H1 (cell line): Measurements from ENCODE around the gene CDYL. TPM values are rescaled to one million over a fixed set of nuclear protein-coding genes. Genes with fewer than 3 reads are reported as not detected.

Experiments used
- CTCF ChIA-PET: fragments of 300-600 bp; sonication (Branson Sonifier 250); formaldehyde crosslinking; loops from one replicate; lab custom pipeline; 2021; ENCODE audit not compliant: partially characterized antibody; lab: Charles Lee
- POLR2A ChIA-PET: fragments of 300-600 bp; sonication (Branson Sonifier 250); formaldehyde crosslinking; loops from one replicate; lab custom pipeline; 2021; ENCODE audit warnings: inconsistent platforms; ENCODE audit not compliant: partially characterized antibody; lab: Charles Lee
- DNase-seq, 2 experiments: peaks; one replicate each; pipeline versions ENCODE4 v3.0.0 to v3.0.0-alpha.2; 2010 to 2022; ENCODE audit warnings: low spot score in 2 of 2, low read depth in 1 of 2, mixed read lengths in 1 of 2
- FAIRE-seq: peaks from 2 replicates; lab custom pipeline; 2011; peaks lifted over from hg19 to GRCh38; lab: Jason Lieb, UNC
- H2AFZ ChIP-seq: 2 replicates; pipeline ENCODE4 v1.8.1; 2012; ENCODE audit warnings: low read length, inconsistent platforms
- H2AK5ac ChIP-seq: 2 replicates; pipeline ENCODE4 v1.6.1; 2013; ENCODE audit warnings: low read depth, low read length
- H2BK120ac ChIP-seq: replicated peaks from 2 replicates; pipeline ENCODE3; 2013; ENCODE audit warnings: low read depth, low read length, inconsistent platforms
- H2BK12ac ChIP-seq: 2 replicates; pipeline ENCODE4 v1.6.1; 2013; ENCODE audit warnings: low read depth, low read length
- H2BK15ac ChIP-seq: 2 replicates; pipeline ENCODE4 v1.6.1; 2013; ENCODE audit warnings: low read length
- H2BK20ac ChIP-seq: 2 replicates; pipeline ENCODE4 v1.6.1; 2013; ENCODE audit warnings: low read length
- H2BK5ac ChIP-seq: 2 replicates; pipeline ENCODE4 v1.6.1; 2013; ENCODE audit warnings: low read depth, low read length
- H3K14ac ChIP-seq: 2 replicates; pipeline ENCODE4 v1.6.1; 2013; ENCODE audit warnings: inconsistent platforms; ENCODE audit not compliant: insufficient read length
- H3K18ac ChIP-seq: 2 replicates; pipeline ENCODE4 v1.6.1; 2013; ENCODE audit warnings: low read length; ENCODE audit errors: extremely low read depth
- H3K23ac ChIP-seq: 2 replicates; pipeline ENCODE4 v1.6.1; 2013; ENCODE audit warnings: inconsistent platforms; ENCODE audit not compliant: insufficient read length
- H3K23me2 ChIP-seq: 2 replicates; pipeline ENCODE4 v1.6.1; 2013; ENCODE audit warnings: low read depth, low read length
- H3K27ac ChIP-seq: 2 replicates; pipeline ENCODE4 v1.6.1; 2011; ENCODE audit warnings: low read depth, low read length, inconsistent platforms
- H3K27me3 ChIP-seq, 4 experiments: replicated peaks in 1 of 4; 1 replicate in 1 of 4; 2 replicates in 3 of 4; pipeline versions ENCODE4 v1.6.1 to v1.8.1; 2011 to 2013; ENCODE audit warnings: low read length in 3 of 4, mild to moderate bottlenecking in 3 of 4, inconsistent platforms in 2 of 4, mixed read lengths in 2 of 4, moderate library complexity in 1 of 4; ENCODE audit not compliant: control insufficient read depth in 3 of 4, insufficient read depth in 3 of 4; ENCODE audit errors: extremely low read depth in 1 of 4
- H3K36me3 ChIP-seq, 4 experiments: 2 replicates each; pipeline versions ENCODE4 v1.6.1 to v1.8.1; 2011 to 2013; ENCODE audit warnings: mild to moderate bottlenecking in 4 of 4, low read length in 3 of 4, moderate library complexity in 2 of 4, control low read depth in 1 of 4, inconsistent platforms in 1 of 4; ENCODE audit not compliant: insufficient read depth in 4 of 4, control insufficient read depth in 2 of 4
- H3K4ac ChIP-seq: replicated peaks from 2 replicates; pipeline ENCODE3; 2013; ENCODE audit warnings: low read length, low read depth, mixed read lengths, inconsistent platforms; ENCODE audit not compliant: insufficient read length
- H3K4me1 ChIP-seq, 4 experiments: replicated peaks in 1 of 4; 1 replicate in 1 of 4; 2 replicates in 3 of 4; pipeline versions ENCODE4 v1.6.1 to v1.8.1; 2011 to 2013; ENCODE audit warnings: low read length in 3 of 4, inconsistent platforms in 2 of 4, mixed read lengths in 1 of 4; ENCODE audit not compliant: insufficient read depth in 4 of 4, control insufficient read depth in 3 of 4
- H3K4me2 ChIP-seq, 2 experiments: 2 replicates each; pipeline versions ENCODE4 v1.6.1 to v1.8.1; 2011 to 2013; ENCODE audit warnings: low read depth in 2 of 2, low read length in 2 of 2, control low read depth in 1 of 2, inconsistent platforms in 1 of 2, mild to moderate bottlenecking in 1 of 2; ENCODE audit not compliant: insufficient read depth in 1 of 2
- H3K4me3 ChIP-seq, 4 experiments: fragments of 200-600, 300-600 bp in 1 of 4; sonication (generic), shearing (Covaris generic), sonication (Bioruptor Twin) in 1 of 4; 2 replicates each; pipeline versions ENCODE4 v1.5.1 to v1.8.1; 2011 to 2016; ENCODE audit warnings: low read length in 4 of 4, low read depth in 3 of 4, control low read depth in 2 of 4, inconsistent platforms in 2 of 4, mild to moderate bottlenecking in 2 of 4, mixed read lengths in 1 of 4, moderate library complexity in 1 of 4; ENCODE audit not compliant: insufficient read depth in 2 of 4; ENCODE audit errors: extremely low read depth in 1 of 4
- H3K56ac ChIP-seq: replicated peaks from 2 replicates; pipeline ENCODE3; 2013; ENCODE audit warnings: low read depth, mild to moderate bottlenecking, mixed read lengths, low read length, inconsistent platforms; ENCODE audit not compliant: insufficient read length
- H3K79me1 ChIP-seq: 2 replicates; pipeline ENCODE4 v1.6.1; 2013; ENCODE audit warnings: low read depth, low read length, control low read depth
- H3K79me2 ChIP-seq, 2 experiments: 2 replicates each; pipeline versions ENCODE4 v1.6.1 to v1.8.1; 2012 to 2013; ENCODE audit warnings: low read length in 2 of 2, mild to moderate bottlenecking in 2 of 2, inconsistent platforms in 1 of 2; ENCODE audit not compliant: insufficient read depth in 2 of 2, control insufficient read depth in 1 of 2
- H3K9ac ChIP-seq, 4 experiments: replicated peaks in 1 of 4; 1 replicate in 1 of 4; 2 replicates in 3 of 4; pipeline versions ENCODE4 v1.6.1 to v1.8.1; 2011 to 2013; ENCODE audit warnings: low read depth in 3 of 4, low read length in 3 of 4, control low read depth in 2 of 4, mild to moderate bottlenecking in 2 of 4, moderate library complexity in 2 of 4, inconsistent platforms in 1 of 4; ENCODE audit errors: extremely low read depth in 1 of 4
- H3K9me3 ChIP-seq, 2 experiments: 2 replicates each; pipeline versions ENCODE4 v1.6.1 to v1.8.1; 2012 to 2013; ENCODE audit warnings: mild to moderate bottlenecking in 2 of 2, moderate library complexity in 2 of 2, control low read depth in 1 of 2, inconsistent platforms in 1 of 2, low read depth in 1 of 2, low read length in 1 of 2, mixed read lengths in 1 of 2; ENCODE audit not compliant: insufficient read depth in 2 of 2
- H4K20me1 ChIP-seq, 2 experiments: replicated peaks in 1 of 2; 2 replicates each; pipeline versions ENCODE3 to v1.8.1; 2011 to 2013; ENCODE audit warnings: inconsistent platforms in 2 of 2, low read length in 2 of 2, mild to moderate bottlenecking in 1 of 2; ENCODE audit not compliant: insufficient read depth in 2 of 2, control insufficient read depth in 1 of 2
- H4K5ac ChIP-seq: 2 replicates; pipeline ENCODE4 v1.6.1; 2013; ENCODE audit warnings: low read length, low read depth, mixed read lengths, inconsistent platforms; ENCODE audit not compliant: insufficient read length
- H4K8ac ChIP-seq: 2 replicates; pipeline ENCODE4 v1.8.0; 2013; ENCODE audit warnings: mild to moderate bottlenecking, moderate library complexity, low read length, inconsistent platforms; ENCODE audit not compliant: insufficient read depth; ENCODE audit errors: extremely low read depth
- H4K91ac ChIP-seq: replicated peaks from 2 replicates; pipeline ENCODE3; 2013; ENCODE audit warnings: low read length, mixed read lengths, inconsistent platforms; ENCODE audit not compliant: insufficient read length
- BACH1 ChIP-seq: IDR thresholded peaks from 2 replicates; pipeline ENCODE4 v1.6.1; 2012; ENCODE audit warnings: low read length, improper control_type of control experiment
- CEBPB ChIP-seq: IDR thresholded peaks from 2 replicates; pipeline ENCODE4 v1.6.1; 2012; ENCODE audit warnings: low read depth, low read length
- EGR1 ChIP-seq: IDR thresholded peaks from 2 replicates; pipeline ENCODE4 v1.6.1; 2011; ENCODE audit warnings: low read depth, low read length, borderline replicate concordance
- EZH2 ChIP-seq: fragments of 200-600 bp; sonication (generic); IDR thresholded peaks from 2 replicates; pipeline ENCODE4 v1.7.1; 2012; ENCODE audit warnings: low read depth, mild to moderate bottlenecking, moderate library complexity, low read length, inconsistent platforms; ENCODE audit not compliant: severe bottlenecking
- FOSL1 ChIP-seq: IDR thresholded peaks from 2 replicates; pipeline ENCODE4 v1.6.1; 2011; ENCODE audit warnings: mild to moderate bottlenecking, low read depth, low read length, moderate library complexity; ENCODE audit not compliant: insufficient read depth
- PHF8 ChIP-seq: fragments of 200-600 bp; sonication (generic); conservative IDR thresholded peaks from 2 replicates; pipeline ENCODE4 v1.7.1; 2012; ENCODE audit warnings: low read depth, mild to moderate bottlenecking, inconsistent platforms, low read length, moderate library complexity
- POLR2AphosphoS5 ChIP-seq: IDR thresholded peaks from 2 replicates; pipeline ENCODE4 v1.6.1; 2011; ENCODE audit warnings: low read depth, low read length
- POU5F1 ChIP-seq: IDR thresholded peaks from 2 replicates; pipeline ENCODE4 v1.6.1; 2011; ENCODE audit warnings: low read depth, mild to moderate bottlenecking, low read length, moderate library complexity
- RAD21 ChIP-seq, 2 experiments: IDR thresholded peaks in 1 of 2; conservative IDR thresholded peaks in 1 of 2; 2 replicates each; pipeline ENCODE4 v1.6.1; 2011; ENCODE audit warnings: low read depth in 2 of 2, low read length in 2 of 2, improper control_type of control experiment in 1 of 2, inconsistent platforms in 1 of 2, mild to moderate bottlenecking in 1 of 2, moderate library complexity in 1 of 2
- RBBP5 ChIP-seq: IDR thresholded peaks from 2 replicates; pipeline ENCODE4 v1.7.1; 2012; ENCODE audit warnings: low read depth, mild to moderate bottlenecking, inconsistent platforms, low read length, moderate library complexity, borderline replicate concordance
- SRF ChIP-seq: IDR thresholded peaks from 2 replicates; pipeline ENCODE4 v1.6.1; 2011; ENCODE audit warnings: mild to moderate bottlenecking, low read depth, low read length, moderate library complexity
- SUZ12 ChIP-seq: fragments of 200-600 bp; sonication (generic); IDR thresholded peaks from 2 replicates; pipeline ENCODE4 v1.6.1; 2012; ENCODE audit warnings: mild to moderate bottlenecking, inconsistent platforms, low read length, moderate library complexity, mixed read lengths
- TAF1 ChIP-seq: IDR thresholded peaks from 2 replicates; pipeline ENCODE4 v1.6.1; 2011; ENCODE audit warnings: mild to moderate bottlenecking, low read depth, low read length
- TCF12 ChIP-seq: IDR thresholded peaks from 2 replicates; pipeline ENCODE4 v1.6.1; 2011; ENCODE audit warnings: low read depth, mild to moderate bottlenecking, low read length
- YY1 ChIP-seq: IDR thresholded peaks from 2 replicates; pipeline ENCODE4 v1.6.1; 2011; ENCODE audit warnings: low read depth, mild to moderate bottlenecking, low read length
- WGBS, 2 experiments: shearing (Covaris generic) in 1 of 2; methylation state at CpG; one replicate each; pipeline versions ENCODE4 v1.1.6 to v1.1.7; 2013 to 2015; ENCODE audit warnings: low lambda C conversion rate in 2 of 2, mixed read lengths in 2 of 2, inconsistent platforms in 1 of 2, low coverage in 1 of 2, missing lambda C conversion rate in 1 of 2; ENCODE audit not compliant: insufficient replicate concordance in 2 of 2, insufficient coverage in 1 of 2, insufficient read length in 1 of 2; ENCODE audit errors: extremely low coverage in 1 of 2, missing lambda C conversion rate in 1 of 2; 5-methylcytosine and 5-hydroxymethylcytosine counted together
- polyA plus RNA-seq, 7 experiments: library from polyadenylated mRNA; depleted of rRNA in 3 of 7; stranded (reverse) in 5 of 7; unstranded in 2 of 7; fragments of >200 nt in 5 of 7; fragments of 200-250 nt in 2 of 7; gene quantifications; 1 replicate in 5 of 7; 2 replicates in 1 of 7; 4 replicates in 1 of 7; pipeline versions ENCODE4 v1.2.1 to v1.2.3, GENCODE V29; 2011 to 2013; ENCODE audit warnings: missing spikeins in 2 of 7, mixed read lengths in 2 of 7
- total RNA-seq: library from RNA; stranded (reverse); fragmentation: NEBNext Ultra II Directional; extraction: Animal tissue kit (Norgen Biotek cat#: 25700); gene quantifications from 2 replicates; pipeline ENCODE4 v1.2.1, GENCODE V29; 2021

CDYL gene
- total and polyA plus RNA-seq, 2 of the 8 experiments (the other 6 are each of a cell fraction or from before 2014, with no cell fraction given), result 56.4 to 119 TPM

DNA sequence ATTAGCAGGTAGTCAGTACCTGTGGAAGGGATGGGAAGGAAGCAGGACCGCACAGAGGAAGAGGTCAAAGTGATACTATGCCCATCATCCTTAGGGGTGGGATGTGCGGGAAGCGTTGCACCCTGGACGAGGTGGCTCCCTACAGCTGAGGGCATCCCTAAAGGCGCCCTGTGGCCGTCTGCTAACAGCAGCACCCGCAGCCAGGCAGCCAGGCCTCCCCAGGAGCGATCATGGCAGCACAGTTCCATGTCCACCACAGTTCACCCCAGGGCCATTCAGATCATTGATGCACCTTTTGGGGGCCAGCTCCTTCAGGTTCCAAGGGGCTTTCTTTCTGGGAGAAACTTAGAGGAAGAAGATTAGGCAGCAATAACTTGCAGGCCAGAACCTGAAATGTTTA lies 168.1 kb downstream of the CDYL start:
- no peak overlapping the region for H4K8ac ChIP-seq
- POLR2A ChIA-PET, result no interaction called here
- 93% methylated on average over 8 of the region's 8 CpGs; no CpG with 5 or more reads in 1 of the 2 experiments for WGBS, 2 experiments

More for the DNA sequence above, 168.1 kb downstream of the CDYL start:
- Histone ChIP-seq H3K27ac (no peak overlapping the region), H3K23me2 (no peaks in the 10 kb centered on the region), H3K79me2 (peaks cover 0 to 16% of the 10 kb centered on the region in 2 experiments; a peak in 2 of 4 replicates), H3K9me3 (no peaks in the 10 kb centered on the region), H2BK120ac (no peak overlapping the region)
- peak in 1 of 2 experiments; percentile 33 for DNase-seq
- TF ChIP-seq RAD21 (IDR thresholded peaks at IDR 0.05 in 1 of 2, conservative IDR thresholded peaks at IDR 0.05 in 1 of 2; ENCODE audit: low read depth in 2 of 2, low read length in 2 of 2) (no peak), POLR2AphosphoS5 (no peak), CEBPB (no peak), POU5F1 (no peak), SRF (no peak), BACH1 (no peak), SUZ12 (no peak), TCF12 (no peak), YY1 (no peak), EZH2 (no peak), RBBP5 (no peak), TAF1 (no peak), PHF8 (no peak), FOSL1 (no peak), EGR1 (no peak)
- TF ChIP-seq, all 59 proteins: peak for 0
- Histone ChIP-seq H2BK20ac (no peak overlapping the region), H3K23ac (no peak overlapping the region), H4K5ac (no peak overlapping the region), H3K79me1 (peaks cover 11% of the 10 kb centered on the region), H4K20me1 (peaks cover 0 to 24% of the 10 kb centered on the region in 2 experiments), H3K4me3 (no peak overlapping the region), H3K9ac (no peak overlapping the region), H2BK15ac (no peak overlapping the region), H3K4ac (no peak overlapping the region), H3K27me3 (no peaks in the 10 kb centered on the region), H2BK5ac (no peak overlapping the region), H2AK5ac (no peak overlapping the region), H4K91ac (no peak overlapping the region), H3K4me1 (peaks cover 3 to 20% (median 6%) of the 10 kb centered on the region in 4 experiments), H3K36me3 (peaks cover 6 to 39% (median 16%) of the 10 kb centered on the region in 4 experiments), H3K4me2 (no peak overlapping the region), H3K56ac (no peak overlapping the region), H2BK12ac (no peak overlapping the region), H3K14ac (no peak overlapping the region), H3K18ac (no peak overlapping the region), H2AFZ (no peak overlapping the region)
- CTCF ChIA-PET, result interaction anchor here (1.2 kb wide), 1 partner anchor 31 kb away, joined by 3 read pairs; no protein-coding TSS in a partner anchor
- FAIRE-seq, result no peak
